Fibroblast of lung (primary cell): Measurements from ENCODE around the gene TTC38. TPM values are rescaled to one million over a fixed set of nuclear protein-coding genes. Genes with fewer than 3 reads are reported as not detected.
"Not testable (repeated sequence)": the region's sequence is repeated elsewhere in the genome, so short reads cannot be mapped to it uniquely, and the experiment has no call there.

Experiments
- DNase-seq, 2 donors: peaks; one replicate each; pipeline versions ENCODE4 v3.0.0 to v3.0.0-alpha.2; 2010; ENCODE audit warnings: low read depth in 2 of 2
- H2AFZ ChIP-seq: 2 replicates; pipeline ENCODE4 v1.5.1; 2012; ENCODE audit warnings: low read length, control low read depth, inconsistent platforms
- H3K27ac ChIP-seq: 2 replicates; pipeline ENCODE4 v1.5.1; 2011; ENCODE audit warnings: low read length, control low read depth; ENCODE audit not compliant: insufficient read depth
- H3K27me3 ChIP-seq: 2 replicates; pipeline ENCODE4 v1.5.1; 2011; ENCODE audit warnings: mild to moderate bottlenecking, low read length; ENCODE audit not compliant: control insufficient read depth, insufficient read depth
- H3K36me3 ChIP-seq: 2 replicates; pipeline ENCODE4 v1.5.1; 2011; ENCODE audit warnings: low read length; ENCODE audit not compliant: control insufficient read depth, insufficient read depth
- H3K4me1 ChIP-seq: 2 replicates; pipeline ENCODE4 v1.5.1; 2011; ENCODE audit warnings: low read length; ENCODE audit not compliant: control insufficient read depth, insufficient read depth; ENCODE audit errors: extremely low read depth
- H3K4me2 ChIP-seq: 2 replicates; pipeline ENCODE4 v1.5.1; 2011; ENCODE audit warnings: low read length, control low read depth; ENCODE audit not compliant: insufficient read depth; ENCODE audit errors: extremely low read depth
- H3K4me3 ChIP-seq, 4 experiments: fragments of 200-600 bp in 1 of 4; sonication (generic) in 1 of 4; replicated peaks in 1 of 4; 2 replicates each; pipeline ENCODE4 v1.5.1; 2011 to 2016; ENCODE audit warnings: low read length in 4 of 4, low read depth in 3 of 4, mild to moderate bottlenecking in 3 of 4, control low read depth in 2 of 4, inconsistent platforms in 1 of 4, mixed read lengths in 1 of 4; ENCODE audit not compliant: insufficient read depth in 1 of 4; ENCODE audit errors: control extremely low read depth in 1 of 4
- H3K79me2 ChIP-seq: 2 replicates; pipeline ENCODE4 v1.5.1; 2012; ENCODE audit warnings: mild to moderate bottlenecking, low read length, inconsistent platforms; ENCODE audit not compliant: control insufficient read depth, insufficient read depth
- H3K9ac ChIP-seq: 2 replicates; pipeline ENCODE4 v1.5.1; 2011; ENCODE audit warnings: mild to moderate bottlenecking, low read length, control low read depth; ENCODE audit not compliant: insufficient read depth
- H3K9me3 ChIP-seq: 2 replicates; pipeline ENCODE4 v1.5.1; 2012; ENCODE audit warnings: low read depth, low read length; ENCODE audit not compliant: control insufficient read depth, insufficient read depth
- H4K20me1 ChIP-seq: 2 replicates; pipeline ENCODE4 v1.5.1; 2011; ENCODE audit warnings: low read length; ENCODE audit not compliant: control insufficient read depth, insufficient read depth; ENCODE audit errors: extremely low read depth
- CTCF ChIP-seq, 2 donors: IDR thresholded peaks in 1 of 2; conservative IDR thresholded peaks in 1 of 2; 1 replicate in 1 of 2; 2 replicates in 1 of 2; pipeline ENCODE4 v1.5.1; 2011 to 2012; ENCODE audit warnings: low read length in 2 of 2, control low read depth in 1 of 2, inconsistent platforms in 1 of 2, low read depth in 1 of 2, mild to moderate bottlenecking in 1 of 2
- EZH2 ChIP-seq: IDR thresholded peaks from 2 replicates; pipeline ENCODE4 v1.5.1; 2012; ENCODE audit warnings: low read length, control low read depth, mild to moderate bottlenecking; ENCODE audit errors: missing control alignments
- polyA plus RNA-seq, 2 donors: library from polyadenylated mRNA; depleted of rRNA in 1 of 2; stranded (reverse) in 1 of 2; unstranded in 1 of 2; fragments of >200 nt; gene quantifications; 2 replicates each; pipeline ENCODE4 v1.2.1, GENCODE V29; 2011 to 2012; ENCODE audit warnings: missing spikeins in 1 of 2
- total RNA-seq: library from RNA; depleted of rRNA; stranded (reverse); fragments of >200 nt; gene quantifications from 2 replicates; pipeline ENCODE4 v1.2.1, GENCODE V29; 2014

TTC38 gene
- total and polyA plus RNA-seq, 2 donors (not counting 1 experiment from before 2014, with no cell fraction given) = 17.6 to 27.6 TPM

GRCh38 chr22:46309526-46310085 lies 41.8 kb downstream of the TTC38 start:
- H3K27me3 ChIP-seq = no peaks in the 10 kb centered on the region
- H3K4me1 ChIP-seq = no peaks in the 10 kb centered on the region
- DNase-seq = no peak
- no peak overlapping the region for H3K27ac ChIP-seq
- H3K36me3 ChIP-seq = peaks cover 6% of the 10 kb centered on the region
- H3K79me2 ChIP-seq = peaks cover 47% of the 10 kb centered on the region
- no peak overlapping the region for H3K4me2 ChIP-seq
- no peak overlapping the region for H3K9ac ChIP-seq
- TF ChIP-seq EZH2 (no peak), CTCF (conservative IDR thresholded peaks at IDR 0.05 in 1 of 2, IDR thresholded peaks at IDR 0.05 in 1 of 2; ENCODE audit: low read depth in 1 of 2, low read length in 2 of 2) (no peak)
- H3K4me3 ChIP-seq = no peak overlapping the region
- H4K20me1 ChIP-seq = no peaks in the 10 kb centered on the region
- no peaks in the 10 kb centered on the region for H3K9me3 ChIP-seq
- no peak overlapping the region for H2AFZ ChIP-seq

GRCh38 chr22:46312056-46312455 lies 44.2 kb downstream of the TTC38 start:
- Histone ChIP-seq H4K20me1 (no peaks in the 10 kb centered on the region), H2AFZ (no peak overlapping the region), H3K9ac (no peak overlapping the region), H3K79me2 (peaks cover 28% of the 10 kb centered on the region), H3K4me2 (no peak overlapping the region), H3K9me3 (no peaks in the 10 kb centered on the region), H3K27me3 (no peaks in the 10 kb centered on the region), H3K27ac (no peak overlapping the region), H3K36me3 (peaks cover 9% of the 10 kb centered on the region), H3K4me1 (no peaks in the 10 kb centered on the region), H3K4me3 (no peak overlapping the region)
- DNase-seq = no peak
- no peak for TF ChIP-seq EZH2
- no peak for TF ChIP-seq CTCF (conservative IDR thresholded peaks at IDR 0.05 in 1 of 2, IDR thresholded peaks at IDR 0.05 in 1 of 2; ENCODE audit: low read depth in 1 of 2, low read length in 2 of 2)

GRCh38 chr22:46312848-46313247 lies 45.0 kb downstream of the TTC38 start:
- H3K27me3 ChIP-seq, H3K9me3 ChIP-seq, H3K9ac ChIP-seq, H2AFZ ChIP-seq, H3K4me1 ChIP-seq, H4K20me1 ChIP-seq, H3K4me3 ChIP-seq, H3K4me2 ChIP-seq, H3K27ac ChIP-seq, DNase-seq: not testable (repeated sequence)
- H3K79me2 ChIP-seq = peaks cover 25% of the 10 kb centered on the region
- H3K36me3 ChIP-seq = peaks cover 11% of the 10 kb centered on the region
